ENCODE results near the gene C1orf232. TPM values are rescaled to one million over a fixed set of nuclear protein-coding genes. Genes with fewer than 3 reads are reported as not detected.

The C1orf232 gene
- polyA plus RNA-seq, 3 donors from 2014 or later, result not detected

GRCh38 chr1:26130695-26131094, 38.1 kb downstream of the C1orf232 start:
- H3K27ac Mint-ChIP-seq, result no peak overlapping the region
- DNase-seq, result no peak
- peaks cover 24 to 26% of the 10 kb centered on the region in 2 donors for H3K4me1 Mint-ChIP-seq
- no peaks in the 10 kb centered on the region for H3K9me3 Mint-ChIP-seq
- H3K36me3 Mint-ChIP-seq, result peaks cover 0 to 3% (median 0%) of the 10 kb centered on the region in 3 donors
- no peak overlapping the region for H3K4me3 Mint-ChIP-seq
- H3K27me3 Mint-ChIP-seq (ENCODE audit: low read depth in 3 of 3), result peaks cover 0 to 36% (median 24%) of the 10 kb centered on the region in 3 donors

GRCh38 chr1:26129778-26130177, 39.0 kb downstream of the C1orf232 start:
- no peak for DNase-seq
- Mint-ChIP-seq H3K27ac (no peak overlapping the region), H3K4me3 (no peak overlapping the region), H3K27me3 (ENCODE audit: low read depth in 3 of 3) (peaks cover 3 to 36% (median 24%) of the 10 kb centered on the region in 3 donors), H3K36me3 (peaks cover 0 to 6% (median 2%) of the 10 kb centered on the region in 3 donors), H3K9me3 (no peaks in the 10 kb centered on the region), H3K4me1 (peaks cover 26 to 27% of the 10 kb centered on the region in 2 donors)

GRCh38 chr1:26127235-26128163, 41.3 kb downstream of the C1orf232 start:
- Mint-ChIP-seq H3K9me3 (no peaks in the 10 kb centered on the region), H3K27ac (peak overlapping the region in 1 of 6 donors; percentile 9), H3K27me3 (ENCODE audit: low read depth in 3 of 3) (peaks cover 4 to 36% (median 24%) of the 10 kb centered on the region in 3 donors), H3K4me3 (peak overlapping the region in 2 of 5 donors; percentile 28 to 51), H3K36me3 (peaks cover 7 to 14% (median 13%) of the 10 kb centered on the region in 3 donors), H3K4me1 (peaks cover 26 to 27% of the 10 kb centered on the region in 2 donors)
- no peak for DNase-seq

GRCh38 chr1:26126321-26127084, 42.3 kb downstream of the C1orf232 start:
- DNase-seq, result peak; percentile 84 to 87 (median 85)
- peaks cover 26 to 27% of the 10 kb centered on the region in 2 donors for H3K4me1 Mint-ChIP-seq
- H3K27me3 Mint-ChIP-seq (ENCODE audit: low read depth in 3 of 3), result peaks cover 4 to 30% (median 24%) of the 10 kb centered on the region in 3 donors
- H3K9me3 Mint-ChIP-seq, result no peaks in the 10 kb centered on the region
- peak overlapping the region; percentile 39 to 90 (median 84) for H3K27ac Mint-ChIP-seq
- peak overlapping the region; percentile 27 to 76 (median 58) for H3K4me3 Mint-ChIP-seq
- H3K36me3 Mint-ChIP-seq, result peaks cover 15 to 23% (median 21%) of the 10 kb centered on the region in 3 donors

DNA sequence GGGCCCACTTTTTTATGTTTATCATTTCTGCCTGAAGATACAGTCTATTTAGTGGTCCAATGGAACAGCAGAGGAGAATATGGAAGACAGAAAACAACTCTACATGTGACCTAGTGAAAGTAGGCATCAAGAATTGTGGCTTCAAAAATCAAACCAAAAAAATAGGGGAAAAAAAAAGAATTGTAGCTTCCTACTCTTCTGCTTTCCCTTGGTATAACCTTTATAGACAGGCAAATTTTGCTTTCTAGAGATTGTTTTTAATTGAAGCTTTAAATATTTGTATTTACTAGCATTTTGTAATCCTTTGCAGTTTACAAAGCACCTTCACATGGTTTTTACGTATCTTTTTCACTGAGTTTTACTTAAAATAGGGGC, 42.8 kb downstream of the C1orf232 start:
- peaks cover 26 to 27% of the 10 kb centered on the region in 2 donors for H3K4me1 Mint-ChIP-seq

GRCh38 chr1:26125382-26125781, 43.4 kb downstream of the C1orf232 start:
- no peak overlapping the region for H3K4me3 Mint-ChIP-seq
- peaks cover 15 to 23% (median 21%) of the 10 kb centered on the region in 3 donors for H3K36me3 Mint-ChIP-seq
- H3K9me3 Mint-ChIP-seq, result no peaks in the 10 kb centered on the region
- DNase-seq, result no peak
- H3K4me1 Mint-ChIP-seq, result peaks cover 26 to 27% of the 10 kb centered on the region in 2 donors
- H3K27me3 Mint-ChIP-seq (ENCODE audit: low read depth in 3 of 3), result peaks cover 4 to 24% (median 21%) of the 10 kb centered on the region in 3 donors
- peak overlapping the region in 1 of 6 donors; percentile 81 for H3K27ac Mint-ChIP-seq

More for the DNA sequence above, 42.8 kb downstream of the C1orf232 start:
- Mint-ChIP-seq H3K27ac (peak overlapping the region in 5 of 6 donors; percentile 75 to 90 (median 87)), H3K36me3 (peaks cover 15 to 23% (median 21%) of the 10 kb centered on the region in 3 donors), H3K27me3 (ENCODE audit: low read depth in 3 of 3) (peaks cover 4 to 25% (median 24%) of the 10 kb centered on the region in 3 donors), H3K4me3 (peak overlapping the region; percentile 1 to 76 (median 58)), H3K9me3 (no peaks in the 10 kb centered on the region)
- DNase-seq, result no peak

- H3K27me3 Mint-ChIP-seq (ENCODE audit: low read depth in 3 of 3), result peaks cover 4 to 22% (median 16%) of the 10 kb centered on the region in 3 donors
- H3K27ac Mint-ChIP-seq, result no peak overlapping the region
- H3K9me3 Mint-ChIP-seq, result no peaks in the 10 kb centered on the region
- DNase-seq, result no peak
- peaks cover 21 to 23% (median 22%) of the 10 kb centered on the region in 3 donors for H3K36me3 Mint-ChIP-seq
- peaks cover 26 to 27% of the 10 kb centered on the region in 2 donors for H3K4me1 Mint-ChIP-seq
- H3K4me3 Mint-ChIP-seq, result no peak overlapping the region
Observed at GRCh38 chr1:26124418-26125331, 44.1 kb downstream of the C1orf232 start.

DNA sequence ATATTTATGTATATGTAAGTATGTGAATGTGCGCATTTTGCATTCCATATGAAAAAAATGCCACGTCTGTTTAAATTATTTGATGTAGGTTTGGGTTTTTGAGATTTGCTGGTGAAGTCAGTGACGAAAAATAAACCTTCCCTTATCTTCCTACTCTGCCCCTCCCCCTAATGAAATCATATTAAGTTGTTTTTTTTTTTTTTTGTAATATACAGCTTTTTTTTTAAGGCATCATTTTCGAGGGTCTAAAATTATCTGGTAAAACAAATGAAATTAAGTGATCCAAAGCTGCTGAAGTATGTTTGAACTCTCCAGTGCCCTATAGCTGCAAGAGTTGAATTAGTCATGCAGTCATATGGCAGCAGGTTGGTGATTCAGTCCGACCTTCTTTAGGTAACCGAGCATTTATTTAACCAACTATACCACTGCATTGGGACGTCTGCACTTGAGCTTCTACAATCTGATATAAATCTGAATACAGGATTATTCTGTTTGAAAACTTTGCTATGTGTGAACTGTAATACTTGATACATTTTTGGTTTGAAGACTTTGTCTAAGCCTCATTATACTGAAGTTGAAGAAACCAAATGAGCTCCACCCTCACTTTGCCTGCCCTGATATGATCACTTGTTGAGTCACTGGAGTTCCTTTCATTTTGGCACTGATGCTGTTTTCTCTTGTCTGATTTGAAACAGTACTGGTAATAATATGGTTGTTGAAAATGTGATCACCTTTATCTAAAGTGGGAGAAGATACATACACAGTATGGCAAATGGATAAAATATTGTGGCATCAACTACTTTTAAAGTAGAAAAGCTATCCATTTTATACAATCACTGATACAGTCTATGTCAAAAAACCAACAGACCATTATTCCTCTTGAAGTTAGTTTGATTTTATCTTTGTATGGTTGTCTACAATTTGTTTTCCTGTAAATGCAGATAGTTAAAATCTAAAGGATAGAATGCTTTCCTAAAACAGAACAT, 45.5 kb downstream of the C1orf232 start:
- no peak for DNase-seq
- Mint-ChIP-seq H3K9me3 (no peaks in the 10 kb centered on the region), H3K27ac (no peak overlapping the region), H3K36me3 (peaks cover 23 to 30% (median 27%) of the 10 kb centered on the region in 3 donors), H3K4me1 (peaks cover 24 to 27% of the 10 kb centered on the region in 2 donors), H3K4me3 (no peak overlapping the region), H3K27me3 (ENCODE audit: low read depth in 3 of 3) (peaks cover 4 to 15% (median 14%) of the 10 kb centered on the region in 3 donors)

DNA sequence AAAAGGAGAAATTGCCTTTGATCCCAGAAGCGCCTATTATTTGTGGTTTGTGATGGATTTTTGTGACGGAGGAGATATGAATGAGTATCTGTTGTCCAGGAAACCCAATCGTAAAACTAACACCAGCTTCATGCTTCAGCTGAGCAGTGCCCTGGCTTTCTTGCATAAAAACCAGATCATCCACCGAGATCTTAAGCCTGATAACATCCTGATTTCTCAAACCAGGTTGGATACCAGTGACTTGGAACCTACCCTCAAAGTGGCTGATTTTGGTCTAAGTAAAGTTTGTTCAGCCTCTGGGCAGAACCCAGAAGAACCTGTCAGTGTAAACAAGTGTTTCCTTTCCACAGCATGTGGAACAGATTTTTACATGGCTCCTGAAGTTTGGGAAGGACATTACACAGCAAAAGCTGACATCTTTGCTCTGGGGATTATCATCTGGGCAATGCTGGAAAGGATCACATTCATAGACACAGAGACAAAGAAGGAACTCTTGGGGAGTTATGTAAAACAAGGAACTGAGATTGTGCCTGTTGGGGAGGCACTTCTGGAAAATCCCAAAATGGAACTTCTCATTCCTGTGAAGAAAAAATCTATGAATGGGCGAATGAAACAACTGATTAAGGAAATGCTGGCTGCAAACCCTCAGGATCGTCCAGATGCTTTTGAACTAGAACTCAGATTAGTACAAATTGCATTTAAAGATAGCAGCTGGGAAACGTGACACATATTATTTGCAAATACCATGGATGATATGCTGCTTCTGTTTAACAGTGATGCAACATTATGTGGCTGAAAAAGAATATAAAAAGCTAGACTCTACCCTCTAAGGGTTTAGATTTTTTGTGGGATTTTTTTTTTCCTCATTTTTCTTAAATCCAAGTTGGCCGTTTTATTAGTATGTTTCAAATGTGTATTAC, 46.6 kb downstream of the C1orf232 start:
- Mint-ChIP-seq H3K27ac (no peak overlapping the region), H3K4me3 (no peak overlapping the region)

GRCh38 chr1:26119892-26120608, 48.7 kb downstream of the C1orf232 start:
- H3K27me3 Mint-ChIP-seq (ENCODE audit: low read depth in 3 of 3), result peaks cover 0 to 4% (median 0%) of the 10 kb centered on the region in 3 donors
- H3K27ac Mint-ChIP-seq, result no peak overlapping the region
- no peaks in the 10 kb centered on the region for H3K9me3 Mint-ChIP-seq
- no peaks in the 10 kb centered on the region for H3K4me1 Mint-ChIP-seq
- no peak for DNase-seq
- no peak overlapping the region for H3K4me3 Mint-ChIP-seq
- peaks cover 31 to 38% (median 36%) of the 10 kb centered on the region in 3 donors for H3K36me3 Mint-ChIP-seq

More for the DNA sequence above, 46.6 kb downstream of the C1orf232 start:
- no peak for DNase-seq
- Mint-ChIP-seq H3K36me3 (peaks cover 30 to 38% (median 36%) of the 10 kb centered on the region in 3 donors), H3K9me3 (no peaks in the 10 kb centered on the region), H3K4me1 (peaks cover 14 to 17% of the 10 kb centered on the region in 2 donors), H3K27me3 (ENCODE audit: low read depth in 3 of 3) (peaks cover 3 to 11% (median 4%) of the 10 kb centered on the region in 3 donors)

Data from immature natural killer cell (primary cell).